Fibroblast of lung (primary cell): ENCODE measurements around the gene CBX1. TPM values are rescaled to one million over a fixed set of nuclear protein-coding genes. Genes with fewer than 3 reads are reported as not detected.

Experiments used
- DNase-seq, 2 donors: peaks; one replicate each; pipeline versions ENCODE4 v3.0.0 to v3.0.0-alpha.2; 2010; ENCODE audit warnings: low read depth in 2 of 2
- H2AFZ ChIP-seq: 2 replicates; pipeline ENCODE4 v1.5.1; 2012; ENCODE audit warnings: low read length, control low read depth, inconsistent platforms
- H3K27ac ChIP-seq: 2 replicates; pipeline ENCODE4 v1.5.1; 2011; ENCODE audit warnings: low read length, control low read depth; ENCODE audit not compliant: insufficient read depth
- H3K27me3 ChIP-seq: 2 replicates; pipeline ENCODE4 v1.5.1; 2011; ENCODE audit warnings: mild to moderate bottlenecking, low read length; ENCODE audit not compliant: control insufficient read depth, insufficient read depth
- H3K36me3 ChIP-seq: 2 replicates; pipeline ENCODE4 v1.5.1; 2011; ENCODE audit warnings: low read length; ENCODE audit not compliant: control insufficient read depth, insufficient read depth
- H3K4me1 ChIP-seq: 2 replicates; pipeline ENCODE4 v1.5.1; 2011; ENCODE audit warnings: low read length; ENCODE audit not compliant: control insufficient read depth, insufficient read depth; ENCODE audit errors: extremely low read depth
- H3K4me2 ChIP-seq: 2 replicates; pipeline ENCODE4 v1.5.1; 2011; ENCODE audit warnings: low read length, control low read depth; ENCODE audit not compliant: insufficient read depth; ENCODE audit errors: extremely low read depth
- H3K4me3 ChIP-seq, 4 experiments: fragments of 200-600 bp in 1 of 4; sonication (generic) in 1 of 4; replicated peaks in 1 of 4; 2 replicates each; pipeline ENCODE4 v1.5.1; 2011 to 2016; ENCODE audit warnings: low read length in 4 of 4, low read depth in 3 of 4, mild to moderate bottlenecking in 3 of 4, control low read depth in 2 of 4, inconsistent platforms in 1 of 4, mixed read lengths in 1 of 4; ENCODE audit not compliant: insufficient read depth in 1 of 4; ENCODE audit errors: control extremely low read depth in 1 of 4
- H3K79me2 ChIP-seq: 2 replicates; pipeline ENCODE4 v1.5.1; 2012; ENCODE audit warnings: mild to moderate bottlenecking, low read length, inconsistent platforms; ENCODE audit not compliant: control insufficient read depth, insufficient read depth
- H3K9ac ChIP-seq: 2 replicates; pipeline ENCODE4 v1.5.1; 2011; ENCODE audit warnings: mild to moderate bottlenecking, low read length, control low read depth; ENCODE audit not compliant: insufficient read depth
- H3K9me3 ChIP-seq: 2 replicates; pipeline ENCODE4 v1.5.1; 2012; ENCODE audit warnings: low read depth, low read length; ENCODE audit not compliant: control insufficient read depth, insufficient read depth
- H4K20me1 ChIP-seq: 2 replicates; pipeline ENCODE4 v1.5.1; 2011; ENCODE audit warnings: low read length; ENCODE audit not compliant: control insufficient read depth, insufficient read depth; ENCODE audit errors: extremely low read depth
- CTCF ChIP-seq, 2 donors: IDR thresholded peaks in 1 of 2; conservative IDR thresholded peaks in 1 of 2; 1 replicate in 1 of 2; 2 replicates in 1 of 2; pipeline ENCODE4 v1.5.1; 2011 to 2012; ENCODE audit warnings: low read length in 2 of 2, control low read depth in 1 of 2, inconsistent platforms in 1 of 2, low read depth in 1 of 2, mild to moderate bottlenecking in 1 of 2
- EZH2 ChIP-seq: IDR thresholded peaks from 2 replicates; pipeline ENCODE4 v1.5.1; 2012; ENCODE audit warnings: low read length, control low read depth, mild to moderate bottlenecking; ENCODE audit errors: missing control alignments
- polyA plus RNA-seq, 2 donors: library from polyadenylated mRNA; depleted of rRNA in 1 of 2; stranded (reverse) in 1 of 2; unstranded in 1 of 2; fragments of >200 nt; gene quantifications; 2 replicates each; pipeline ENCODE4 v1.2.1, GENCODE V29; 2011 to 2012; ENCODE audit warnings: missing spikeins in 1 of 2
- total RNA-seq: library from RNA; depleted of rRNA; stranded (reverse); fragments of >200 nt; gene quantifications from 2 replicates; pipeline ENCODE4 v1.2.1, GENCODE V29; 2014

The CBX1 gene
- total and polyA plus RNA-seq, 2 donors (not counting 1 experiment from before 2014, with no cell fraction given), result 50.4 to 64.8 TPM

- peaks cover 5% of the 10 kb centered on the region for H3K36me3 ChIP-seq
- TF ChIP-seq CTCF (conservative IDR thresholded peaks at IDR 0.05 in 1 of 2, IDR thresholded peaks at IDR 0.05 in 1 of 2; ENCODE audit: low read depth in 1 of 2, low read length in 2 of 2), result no peak
- no peak for TF ChIP-seq EZH2
- no peaks in the 10 kb centered on the region for H3K27me3 ChIP-seq
- no peak overlapping the region for H3K27ac ChIP-seq
- H3K9me3 ChIP-seq, result no peaks in the 10 kb centered on the region
- no peak overlapping the region for H3K9ac ChIP-seq
- no peak overlapping the region for H3K4me2 ChIP-seq
- no peaks in the 10 kb centered on the region for H3K79me2 ChIP-seq
- no peak overlapping the region for H3K4me3 ChIP-seq
- no peak overlapping the region for H2AFZ ChIP-seq
- H3K4me1 ChIP-seq, result peaks cover 5% of the 10 kb centered on the region
- no peaks in the 10 kb centered on the region for H4K20me1 ChIP-seq
- DNase-seq, result no peak
Observed at GRCh38 chr17:48031966-48032365, 69.3 kb downstream of the CBX1 start.

- Histone ChIP-seq H3K79me2 (no peaks in the 10 kb centered on the region), H3K4me3 (no peak overlapping the region), H4K20me1 (no peaks in the 10 kb centered on the region), H3K4me1 (peaks cover 13% of the 10 kb centered on the region), H3K4me2 (no peak overlapping the region), H3K36me3 (peaks cover 5% of the 10 kb centered on the region), H3K27ac (no peak overlapping the region), H3K27me3 (no peaks in the 10 kb centered on the region), H3K9me3 (no peaks in the 10 kb centered on the region), H2AFZ (no peak overlapping the region), H3K9ac (no peak overlapping the region)
- peak in 1 of 2 donors; percentile 53 for DNase-seq
- TF ChIP-seq CTCF (conservative IDR thresholded peaks at IDR 0.05 in 1 of 2, IDR thresholded peaks at IDR 0.05 in 1 of 2; ENCODE audit: low read depth in 1 of 2, low read length in 2 of 2) (no peak), EZH2 (no peak)
Observed at GRCh38 chr17:48030531-48030930, 70.7 kb downstream of the CBX1 start.

GRCh38 chr17:48028736-48029135, 72.5 kb downstream of the CBX1 start:
- no peak overlapping the region for H3K4me2 ChIP-seq
- H4K20me1 ChIP-seq, result no peaks in the 10 kb centered on the region
- H3K9ac ChIP-seq, result no peak overlapping the region
- no peak overlapping the region for H3K27ac ChIP-seq
- peaks cover 5% of the 10 kb centered on the region for H3K36me3 ChIP-seq
- H3K4me1 ChIP-seq, result peaks cover 20% of the 10 kb centered on the region
- no peaks in the 10 kb centered on the region for H3K79me2 ChIP-seq
- H3K9me3 ChIP-seq, result no peaks in the 10 kb centered on the region
- H3K27me3 ChIP-seq, result no peaks in the 10 kb centered on the region
- no peak for TF ChIP-seq EZH2
- TF ChIP-seq CTCF (conservative IDR thresholded peaks at IDR 0.05 in 1 of 2, IDR thresholded peaks at IDR 0.05 in 1 of 2; ENCODE audit: low read depth in 1 of 2, low read length in 2 of 2), result no peak
- H2AFZ ChIP-seq, result no peak overlapping the region
- no peak overlapping the region for H3K4me3 ChIP-seq
- no peak for DNase-seq
